HG03159 (cell line): ENCODE results near the gene GNAI3.
A peak's percentile ranks its signal among the peaks of the same experiment; 100 is the strongest.

Source experiments
- ATAC-seq: cut with Tn5 transposase; IDR thresholded peaks from one replicate; pipeline ENCODE4 v1.9.1; 2021; ENCODE audit warnings: mild to moderate bottlenecking, moderate library complexity; ENCODE audit not compliant: unreplicated experiment

The GNAI3 gene

GRCh38 chr1:109634771-109635750, 86.6 kb downstream of the GNAI3 start:
- no peak for ATAC-seq

GRCh38 chr1:109635862-109636200, 87.4 kb downstream of the GNAI3 start:
- no peak for ATAC-seq

- ATAC-seq: no peak
Measured at GRCh38 chr1:109636201-109636952, 88.0 kb downstream of the GNAI3 start.

GRCh38 chr1:109637446-109637845, 89.0 kb downstream of the GNAI3 start:
- ATAC-seq: no peak

DNA sequence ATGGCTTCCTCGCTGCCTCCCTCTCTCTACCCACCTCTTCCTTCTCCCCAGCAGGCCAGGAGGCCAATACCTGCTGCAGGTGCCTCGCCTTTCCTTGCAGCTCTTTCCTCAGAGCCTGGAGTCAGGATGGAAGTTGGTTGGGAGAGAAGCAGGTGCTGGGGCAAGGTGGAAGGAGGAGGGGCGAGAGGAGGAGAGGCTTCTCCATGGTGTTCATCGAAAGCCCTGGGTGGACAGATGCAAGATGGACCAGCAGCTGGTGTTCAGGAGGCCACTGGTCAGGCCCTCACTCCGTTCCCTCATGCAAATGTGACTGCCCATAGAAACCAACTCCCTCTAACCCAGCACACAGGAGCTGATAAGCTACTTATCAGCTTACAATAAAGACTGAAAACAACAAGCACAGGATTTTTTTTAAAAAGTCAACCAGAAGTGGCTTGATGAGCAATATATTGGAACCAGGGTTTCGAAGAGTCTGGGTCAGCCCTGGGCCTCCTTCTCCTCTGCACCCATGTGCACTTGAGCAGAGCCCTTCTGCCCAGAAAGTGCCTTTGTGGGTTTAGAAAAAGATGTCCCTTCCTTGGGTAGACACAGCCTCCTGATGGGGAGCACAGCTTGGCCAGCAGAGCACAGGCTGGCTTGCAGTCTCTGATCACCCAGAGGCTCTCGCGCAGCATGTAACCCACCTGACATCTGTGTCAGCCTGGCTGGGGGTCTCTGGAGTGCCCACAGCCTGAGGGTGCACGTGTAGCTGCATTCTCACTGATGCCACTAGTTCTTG, 90.8 kb downstream of the GNAI3 start:
- no peak for ATAC-seq

DNA sequence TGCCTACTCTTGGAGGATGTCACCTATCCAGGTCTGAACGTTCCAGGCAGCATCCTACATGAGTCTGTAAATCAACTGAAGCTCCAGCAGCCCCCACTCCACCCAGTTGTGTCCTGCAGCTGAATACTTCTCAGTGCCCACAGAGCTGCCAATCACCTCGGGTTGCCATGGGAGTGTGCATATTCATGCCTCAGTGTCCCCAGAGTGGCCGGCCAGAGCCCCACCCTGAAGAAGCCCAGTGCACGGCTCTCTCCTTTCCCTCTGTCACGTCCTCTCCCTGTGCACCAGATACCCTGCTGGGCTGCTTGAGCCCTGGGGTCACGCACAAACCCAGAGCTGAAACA, 91.4 kb downstream of the GNAI3 start:
- no peak for ATAC-seq

GRCh38 chr1:109640285-109640865, 92.0 kb downstream of the GNAI3 start:
- peak; percentile 60 for ATAC-seq

- ATAC-seq: no peak
Measured at GRCh38 chr1:109641078-109641740, 92.8 kb downstream of the GNAI3 start.

- ATAC-seq: no peak
Measured at GRCh38 chr1:109641861-109642260, 93.4 kb downstream of the GNAI3 start.

- ATAC-seq: no peak
Measured at GRCh38 chr1:109642626-109643025, 94.2 kb downstream of the GNAI3 start.

DNA sequence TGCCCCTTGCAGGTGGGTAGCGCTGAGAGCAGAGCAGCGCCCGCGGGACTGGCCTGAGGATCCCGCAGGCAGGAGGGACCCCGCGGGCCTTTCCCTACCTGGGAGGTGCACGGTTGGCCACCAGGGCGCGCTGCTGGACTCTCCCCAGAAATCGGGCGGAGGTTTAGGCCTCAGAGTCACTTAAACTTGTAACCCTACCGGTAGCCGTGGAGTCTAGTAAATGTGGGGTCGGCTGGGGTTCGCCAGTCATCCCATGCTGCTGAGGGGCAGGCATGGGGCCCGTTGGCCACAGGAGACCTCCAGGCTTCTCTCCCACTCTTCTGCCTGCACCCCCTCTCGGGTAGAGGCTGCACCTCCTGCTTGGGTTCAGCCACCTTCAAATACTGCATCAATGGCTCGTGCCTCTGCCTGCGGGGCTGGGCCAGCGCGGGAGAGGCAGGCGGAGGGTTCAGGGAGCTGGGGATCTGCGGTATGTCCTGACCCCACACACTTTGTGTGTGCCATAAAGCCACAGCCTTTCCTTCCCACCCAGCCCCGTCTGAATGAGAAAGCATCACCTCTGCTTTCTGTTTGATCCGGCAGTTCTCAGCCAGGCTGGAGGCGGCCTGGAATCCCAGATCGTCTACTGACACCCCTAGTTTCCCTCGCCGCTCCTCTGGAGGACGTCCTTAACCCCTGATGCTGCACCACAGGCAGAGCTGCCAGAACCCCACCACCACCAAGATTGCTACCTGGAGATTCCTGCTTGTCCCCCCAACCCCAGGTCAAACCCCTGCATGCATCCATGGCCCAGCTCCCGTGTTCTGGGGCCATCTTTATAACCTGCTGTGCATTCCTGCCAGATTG, 95.2 kb downstream of the GNAI3 start:
- ATAC-seq: peak; percentile 85

GRCh38 chr1:109644670-109645069, 96.3 kb downstream of the GNAI3 start:
- no peak for ATAC-seq

DNA sequence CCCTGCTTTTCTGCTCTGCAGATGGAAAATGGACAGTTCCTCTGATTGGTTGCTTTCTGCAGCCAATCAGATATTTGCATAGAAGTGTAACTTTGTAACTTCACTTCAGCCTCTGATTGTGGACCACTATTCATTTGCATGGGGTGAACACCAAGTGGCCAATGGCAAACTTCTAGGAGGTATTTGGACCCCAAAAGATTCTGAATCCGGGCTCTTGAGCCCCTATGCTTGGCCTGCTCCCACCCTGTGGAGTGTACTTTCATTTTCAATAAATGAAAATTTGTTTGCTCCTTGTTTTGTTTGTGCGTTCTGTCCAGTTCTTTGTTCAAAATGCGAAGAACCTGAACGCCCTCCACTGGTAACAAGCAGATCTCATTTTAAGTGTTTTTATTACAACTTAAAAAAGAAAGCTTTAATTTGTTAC, 101.1 kb downstream of the GNAI3 start:
- no peak for ATAC-seq

GRCh38 chr1:109650609-109651008, 102.2 kb downstream of the GNAI3 start:
- no peak for ATAC-seq

DNA sequence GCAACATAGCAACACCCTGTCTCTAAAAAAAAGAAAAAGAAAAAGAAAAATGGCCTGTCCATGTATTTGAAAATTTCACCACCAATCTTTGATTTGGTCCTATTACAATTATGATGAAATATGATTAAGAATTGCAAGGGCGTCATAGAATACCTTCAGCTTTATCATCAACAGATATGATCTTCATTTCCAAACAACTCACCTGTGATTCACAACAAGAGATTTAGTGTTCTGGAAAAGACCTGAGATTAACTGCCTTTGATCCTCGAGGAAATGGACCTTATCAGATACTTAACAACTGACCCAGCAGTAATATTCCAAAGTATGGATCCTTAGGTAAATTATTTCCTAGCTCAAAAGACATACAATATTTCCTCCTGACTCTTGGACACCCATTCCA, 104.0 kb downstream of the GNAI3 start:
- ATAC-seq: no peak

- no peak for ATAC-seq
Measured at GRCh38 chr1:109653306-109653705, 104.9 kb downstream of the GNAI3 start.

DNA sequence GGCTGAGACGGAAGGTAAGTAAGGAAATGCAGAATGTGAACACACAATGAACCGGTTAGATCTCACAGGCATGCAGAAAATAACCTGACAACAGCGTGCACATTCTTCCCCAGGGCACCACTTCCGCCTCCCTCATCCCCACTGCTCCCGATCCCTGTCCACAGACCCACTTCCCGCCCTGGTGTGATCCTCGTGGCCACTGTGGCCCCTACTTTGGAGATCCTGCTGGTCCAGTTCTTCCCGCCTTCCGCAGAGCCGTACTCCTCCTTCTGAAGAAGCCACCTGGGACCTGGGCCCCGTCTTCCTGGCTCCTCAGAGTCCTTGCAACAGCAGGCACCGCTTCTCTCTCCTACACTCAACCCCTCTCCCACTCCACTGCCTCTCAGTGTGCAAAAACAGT, 106.1 kb downstream of the GNAI3 start:
- no peak for ATAC-seq

DNA sequence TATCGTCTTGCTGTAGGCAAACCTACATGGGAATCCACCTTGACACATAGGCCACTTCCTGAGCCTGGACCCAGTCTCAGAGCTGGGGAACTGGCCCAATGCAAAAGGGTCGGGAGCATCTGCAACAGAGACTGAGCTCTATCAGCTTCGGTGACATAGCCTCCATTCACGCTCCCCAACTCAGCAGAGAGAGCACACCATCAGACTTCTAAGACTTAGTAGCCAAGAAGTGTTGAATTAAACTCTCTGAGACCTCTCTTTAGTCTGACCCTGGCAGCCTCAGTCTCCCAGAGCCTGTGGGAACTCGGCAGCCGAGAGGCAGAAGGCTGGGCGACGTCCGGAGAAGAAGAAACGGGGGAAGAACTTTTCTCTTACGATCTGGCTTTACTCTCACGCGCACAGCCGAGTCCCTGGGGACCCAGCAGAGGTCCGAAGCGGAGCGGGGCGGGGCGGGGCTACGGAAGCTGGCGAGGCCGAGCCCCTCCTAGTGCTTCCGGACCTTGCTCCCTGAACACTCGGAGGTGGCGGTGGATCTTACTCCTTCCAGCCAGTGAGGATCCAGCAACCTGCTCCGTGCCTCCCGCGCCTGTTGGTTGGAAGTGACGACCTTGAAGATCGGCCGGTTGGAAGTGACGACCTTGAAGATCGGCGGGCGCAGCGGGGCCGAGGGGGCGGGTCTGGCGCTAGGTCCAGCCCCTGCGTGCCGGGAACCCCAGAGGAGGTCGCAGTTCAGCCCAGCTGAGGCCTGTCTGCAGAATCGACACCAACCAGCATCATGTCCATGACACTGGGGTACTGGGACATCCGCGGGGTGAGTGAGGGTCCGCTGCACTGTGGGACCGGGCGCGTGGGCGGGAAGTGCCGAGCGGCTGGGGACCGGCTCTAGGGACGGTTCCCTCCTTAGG, 107.5 kb downstream of the GNAI3 start, which contains the start of gene GSTM4:
Gene GSTM4, plus strand, starts transcription at position 485 of the 905 bp plus-strand sequence. Its CDS starts 291 bp downstream, at position 776.
- peak; percentile 84 for ATAC-seq
